GM12878 (cell line): Measurements from ENCODE around the gene GJA8. TPM values are rescaled to one million over a fixed set of nuclear protein-coding genes. Genes with fewer than 3 reads are reported as not detected.

Source experiments
- ATAC-seq: fragments of 200-7000 bp; cut with Tn5 transposase; 3 replicates; pipeline ENCODE4 v1.9.1; 2020; ENCODE audit warnings: mild to moderate bottlenecking, moderate library complexity
- BruUV-seq: library from RNA; stranded (reverse); fragments of 400-500 nt; replicated peaks from 2 replicates; lab custom pipeline; 2021; lab: Mats Ljungman, UMichigan
- CTCF ChIA-PET: fragments of 300-600 bp; sonication (Branson Sonifier 250); formaldehyde crosslinking; extraction: SDS; loops from one replicate; lab custom pipeline; 2021; ENCODE audit warnings: inconsistent platforms; lab: Yijun Ruan, JAX
- POLR2A ChIA-PET: fragments of 350-600 bp; formaldehyde crosslinking; extraction: SDS; loops from one replicate; lab custom pipeline; 2021; ENCODE audit warnings: inconsistent platforms; lab: Charles Lee
- RAD21 ChIA-PET: fragments of 300-600 bp; sonication (Branson Sonifier 250); formaldehyde crosslinking; loops from one replicate; lab custom pipeline; 2023; ENCODE audit warnings: antibody characterized with exemption; ENCODE audit not compliant: unreplicated experiment; lab: Charles Lee
- SMC1A ChIA-PET: fragments of 300-600 bp; sonication (Branson Sonifier 250); formaldehyde crosslinking; loops from one replicate; lab custom pipeline; 2023; ENCODE audit not compliant: unreplicated experiment, uncharacterized antibody; lab: Charles Lee
- DNase-seq: peaks from one replicate; pipeline ENCODE4 v3.0.0-alpha.2; 2011; ENCODE audit warnings: low read depth, low spot score
- FAIRE-seq: peaks from 3 replicates; lab custom pipeline; 2011; peaks lifted over from hg19 to GRCh38; lab: Jason Lieb, UNC
- H2AFZ ChIP-seq: 2 replicates; pipeline ENCODE4 v1.6.0; 2011; ENCODE audit warnings: low read depth, low read length, control low read depth; ENCODE audit not compliant: control insufficient read depth
- H3K27ac ChIP-seq: 2 replicates; pipeline ENCODE4 v1.5.1; 2011; ENCODE audit warnings: control low read depth; ENCODE audit not compliant: control insufficient read depth, insufficient read depth
- H3K27me3 ChIP-seq, 2 experiments: replicated peaks in 1 of 2; 2 replicates each; pipeline versions ENCODE4 v1.6.0 to v1.6.1; 2011; ENCODE audit warnings: low read length in 1 of 2; ENCODE audit not compliant: control insufficient read depth in 2 of 2, insufficient read depth in 2 of 2
- H3K36me3 ChIP-seq, 2 experiments: 2 replicates each; pipeline ENCODE4 v1.5.1; 2011; ENCODE audit warnings: low read length in 1 of 2; ENCODE audit not compliant: control insufficient read depth in 2 of 2, insufficient read depth in 2 of 2
- H3K4me1 ChIP-seq: 2 replicates; pipeline ENCODE4 v1.6.1; 2011; ENCODE audit warnings: mild to moderate bottlenecking, low read length, moderate library complexity, mixed read lengths; ENCODE audit not compliant: control insufficient read depth, insufficient read depth
- H3K4me2 ChIP-seq: 2 replicates; pipeline ENCODE4 v1.6.0; 2011; ENCODE audit warnings: control low read depth; ENCODE audit not compliant: control insufficient read depth, insufficient read depth
- H3K4me3 ChIP-seq: fragments of 200-600 bp; sonication (generic); 2 replicates; pipeline ENCODE4 v1.5.1; 2016
- H3K79me2 ChIP-seq: 2 replicates; pipeline ENCODE4 v1.6.0; 2011; ENCODE audit warnings: low read length; ENCODE audit not compliant: control insufficient read depth, insufficient read depth
- H3K9ac ChIP-seq: 2 replicates; pipeline ENCODE4 v1.8.0; 2011; ENCODE audit warnings: low read length, control low read depth, mixed read lengths; ENCODE audit not compliant: control insufficient read depth, insufficient read depth
- H3K9me3 ChIP-seq: replicated peaks from 3 replicates; pipeline ENCODE4 v1.5.1; 2011; ENCODE audit warnings: mild to moderate bottlenecking, low read length; ENCODE audit not compliant: control insufficient read depth, insufficient read depth
- H4K20me1 ChIP-seq: 2 replicates; pipeline ENCODE4 v1.6.0; 2011; ENCODE audit not compliant: control insufficient read depth, insufficient read depth
- ASH2L ChIP-seq: fragments of 300-600, 200-600 bp; sonication (generic); IDR thresholded peaks from 2 replicates; pipeline ENCODE4 v1.6.1; 2017; ENCODE audit warnings: low read depth, mild to moderate bottlenecking, borderline replicate concordance
- CBX3 ChIP-seq: fragments of 200-600 bp; sonication (generic); IDR thresholded peaks from 2 replicates; pipeline ENCODE4 v1.6.1; 2016; ENCODE audit warnings: low read depth, borderline replicate concordance
- CEBPZ ChIP-seq: fragments of 150-350 bp; IDR thresholded peaks from 2 replicates; pipeline ENCODE4 v1.6.1; 2016; ENCODE audit warnings: low read depth, low read length
- EP300 ChIP-seq, 2 experiments: fragments of 150-350 bp in 1 of 2; IDR thresholded peaks; 2 replicates each; pipeline ENCODE4 v1.6.1; 2011 to 2012; ENCODE audit warnings: low read depth in 2 of 2, low read length in 2 of 2, borderline replicate concordance in 1 of 2, improper control_type of control experiment in 1 of 2, inconsistent platforms in 1 of 2; ENCODE audit not compliant: control insufficient read depth in 1 of 2
- ESRRA ChIP-seq: IDR thresholded peaks from 2 replicates; pipeline ENCODE4 v1.6.1; 2012; ENCODE audit warnings: mild to moderate bottlenecking, low read length, improper control_type of control experiment
- FOXM1 ChIP-seq: IDR thresholded peaks from 2 replicates; pipeline ENCODE4 v1.6.1; 2012; ENCODE audit warnings: low read depth, mild to moderate bottlenecking, inconsistent platforms, low read length, moderate library complexity
- IRF4 ChIP-seq: IDR thresholded peaks from 2 replicates; pipeline ENCODE4 v1.6.1; 2011; ENCODE audit warnings: low read depth, low read length
- JUND ChIP-seq: IDR thresholded peaks from 2 replicates; pipeline ENCODE4 v1.6.1; 2012; ENCODE audit warnings: low read depth, mild to moderate bottlenecking, low read length, improper control_type of control experiment, moderate library complexity
- MTA3 ChIP-seq: IDR thresholded peaks from 2 replicates; pipeline ENCODE4 v1.6.1; 2012; ENCODE audit warnings: low read length, inconsistent platforms, borderline replicate concordance
- MXI1 ChIP-seq: fragments of 150-350 bp; IDR thresholded peaks from 2 replicates; pipeline ENCODE4 v1.6.1; 2011; ENCODE audit warnings: low read depth, mild to moderate bottlenecking, inconsistent platforms, low read length, improper control_type of control experiment
- NR2C2 ChIP-seq: IDR thresholded peaks from 2 replicates; pipeline ENCODE4 v1.6.1; 2011; ENCODE audit warnings: borderline replicate concordance, low read depth; ENCODE audit not compliant: control insufficient read depth, insufficient read length
- POLR2A ChIP-seq: IDR thresholded peaks from 2 replicates; pipeline ENCODE4 v1.6.1; 2011; ENCODE audit warnings: low read depth, mild to moderate bottlenecking, low read length
- RAD51 ChIP-seq: fragments of 450-650 bp; IDR thresholded peaks from 2 replicates; pipeline ENCODE4 v1.6.1; 2016; ENCODE audit warnings: moderate library complexity, mild to moderate bottlenecking, inconsistent platforms
- SIN3A ChIP-seq: IDR thresholded peaks from 2 replicates; pipeline ENCODE4 v1.6.1; 2012; ENCODE audit warnings: low read depth, low read length, improper control_type of control experiment
- STAT3 ChIP-seq: IDR thresholded peaks from 2 replicates; pipeline ENCODE4 v1.6.1; 2011; ENCODE audit warnings: low read depth, low read length, improper control_type of control experiment
- SUPT20H ChIP-seq: IDR thresholded peaks from 2 replicates; pipeline ENCODE4 v1.6.1; 2011; ENCODE audit warnings: low read depth, mild to moderate bottlenecking, low read length, moderate library complexity, borderline replicate concordance; ENCODE audit not compliant: control insufficient read depth
- ZBED1 ChIP-seq: IDR thresholded peaks from 2 replicates; pipeline ENCODE4 v1.6.1; 2016; ENCODE audit warnings: borderline replicate concordance
- ZNF24 ChIP-seq: fragments of 450-650 bp; IDR thresholded peaks from 2 replicates; pipeline ENCODE4 v1.6.1; 2017; ENCODE audit warnings: antibody characterized with exemption, mild to moderate bottlenecking
- ZNF384 ChIP-seq: IDR thresholded peaks from 2 replicates; pipeline ENCODE4 v1.6.1; 2012; ENCODE audit warnings: low read depth, mild to moderate bottlenecking, low read length, improper control_type of control experiment, borderline replicate concordance
- ZZZ3 ChIP-seq: IDR thresholded peaks from 2 replicates; pipeline ENCODE4 v1.6.1; 2011; ENCODE audit warnings: low read depth; ENCODE audit not compliant: control insufficient read depth, insufficient read length
- WGBS: methylation state at CpG from one replicate; pipeline ENCODE4 v1.1.6; 2016; ENCODE audit warnings: low lambda C conversion rate; ENCODE audit not compliant: insufficient replicate concordance, insufficient coverage; ENCODE audit errors: missing lambda C conversion rate; 5-methylcytosine and 5-hydroxymethylcytosine counted together
- in situ Hi-C: fragments of 300-500 bp; cut with MboI; formaldehyde crosslinking; loops from 9 replicates; pipeline ENCODE4 v1.14.3; 2018; ENCODE audit warnings: mixed read lengths
- intact Hi-C: fragments of 100-400 bp; cut with micrococcal nuclease; formaldehyde crosslinking; loops from one replicate; pipeline ENCODE4 v1.14.2; 2022; ENCODE audit not compliant: unreplicated experiment
- polyA plus RNA-seq, 11 experiments: library from polyadenylated mRNA; depleted of rRNA in 4 of 11; unstranded in 6 of 11; stranded (reverse) in 5 of 11; fragments of >200 nt; fragmentation: Nextera tagmentation in 4 of 11; fragmentation: Illumina TruSeq in 1 of 11; extraction: Ambion mirVana in 4 of 11; extraction: Trizol in 1 of 11; gene quantifications; 1 replicate in 1 of 11; 2 replicates in 10 of 11; pipeline versions ENCODE4 v1.2.1 to v1.2.3, GENCODE V29; 2011 to 2016; ENCODE audit warnings: inconsistent platforms in 2 of 11, missing spikeins in 2 of 11, low read depth in 1 of 11
- total RNA-seq, 4 experiments: library from RNA; depleted of rRNA in 3 of 4; stranded (reverse); fragments of >200 nt in 3 of 4; fragmentation: Illumina TruSeq in 1 of 4; extraction: Trizol in 1 of 4; gene quantifications; 2 replicates each; pipeline versions ENCODE4 v1.2.1 to v1.2.3, GENCODE V29; 2013 to 2021

The GJA8 gene
- total and polyA plus RNA-seq, 10 of the 15 experiments (the other 5 are each of a cell fraction or from before 2014, with no cell fraction given), result not detected

DNA sequence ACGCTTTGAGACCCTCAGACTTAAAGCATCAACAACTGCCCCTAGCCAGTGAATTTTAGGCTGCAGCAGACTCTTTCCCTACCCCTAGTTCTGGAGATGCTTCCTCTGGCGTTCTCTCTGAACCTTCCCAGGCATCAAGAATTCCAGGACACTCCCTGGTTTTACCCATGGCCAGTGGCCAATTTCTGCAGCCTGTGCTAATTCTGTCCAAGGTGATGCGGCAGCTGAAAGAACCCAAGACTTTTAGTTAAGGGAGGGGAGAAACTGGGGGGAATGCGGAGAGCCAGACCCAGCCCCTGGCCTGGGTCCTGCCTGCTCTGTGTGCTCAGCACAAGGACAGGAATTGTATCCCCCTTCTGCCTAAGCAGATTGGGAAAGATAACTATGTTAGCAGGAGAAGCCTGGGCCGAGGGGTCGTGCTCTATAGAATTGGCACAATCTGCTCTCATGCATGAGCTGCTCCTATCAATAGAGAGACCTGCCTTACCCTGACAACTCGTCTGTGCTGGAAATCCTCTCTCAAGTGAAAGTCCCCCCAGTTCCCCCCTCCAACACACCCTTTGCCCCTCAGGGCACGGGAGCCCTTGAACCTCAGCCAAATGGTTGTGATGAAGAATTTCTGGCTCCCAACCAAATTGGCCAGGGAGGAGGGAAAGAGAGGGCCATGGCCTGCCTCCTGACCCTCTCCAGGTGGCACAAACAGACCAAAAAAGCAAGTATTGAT lies 5.4 kb upstream of the GJA8 start (continued):
- no peak for TF ChIP-seq CEBPZ
- TF ChIP-seq RAD51, result no peak
- no peak for TF ChIP-seq MTA3
- no peak for TF ChIP-seq ZZZ3
- no peak for TF ChIP-seq SIN3A
- TF ChIP-seq SUPT20H, result no peak
- TF ChIP-seq ASH2L, result no peak
- TF ChIP-seq ZNF384, result no peak
- TF ChIP-seq ZNF24, result no peak

DNA sequence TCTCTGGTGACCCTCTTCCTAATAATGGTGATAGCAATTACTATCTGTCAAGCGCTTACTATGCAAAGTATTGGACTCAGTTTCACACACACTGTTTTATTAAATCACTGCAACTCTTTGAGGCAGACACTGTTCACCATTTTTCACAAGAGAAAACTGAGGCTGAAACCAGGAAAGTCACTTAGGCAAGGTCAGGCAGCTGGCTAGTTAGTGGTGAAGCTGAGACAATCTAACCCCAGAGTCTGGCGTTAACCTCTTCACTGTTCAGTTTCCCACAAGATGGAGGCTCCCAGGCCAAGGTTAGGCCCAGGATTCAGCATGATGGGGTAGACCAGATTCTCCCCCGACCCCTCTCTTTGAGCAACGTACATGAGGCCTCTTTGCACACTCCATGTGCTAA lies 4.8 kb upstream of the GJA8 start:
- Histone ChIP-seq H3K27me3 (no peaks in the 10 kb centered on the region), H3K79me2 (no peaks in the 10 kb centered on the region)
- TF ChIP-seq ZBED1 (no peak), FOXM1 (no peak), CBX3 (no peak), STAT3 (no peak), POLR2A (no peak), JUND (no peak), IRF4 (no peak), EP300 (IDR thresholded peaks at IDR 0.05; ENCODE audit: borderline replicate concordance in 1 of 2, control insufficient read depth in 1 of 2, low read depth in 2 of 2, low read length in 2 of 2) (no peak), ESRRA (no peak), NR2C2 (no peak), MXI1 (no peak)
- TF ChIP-seq, all 136 proteins: peak for 0
- ChIA-PET SMC1A (no interaction called here), CTCF (no interaction called here), POLR2A (no interaction called here), RAD21 (no interaction called here)
- intact Hi-C loops (loop anchor here (10.0 kb wide), 1 partner anchor 173 kb away; no protein-coding TSS in a partner anchor), in situ Hi-C loops (no loop called here)
- no TSS peak for BruUV-seq
- H3K9me3 ChIP-seq, result no peaks in the 10 kb centered on the region
- H3K9ac ChIP-seq, result no peak overlapping the region
- WGBS, result 34% methylated on average over 4 of the region's 4 CpGs
- H3K36me3 ChIP-seq, result no peaks in the 10 kb centered on the region
- no peak for FAIRE-seq
- DNase-seq, result no peak
- H3K4me2 ChIP-seq, result no peak overlapping the region
- no peaks in the 10 kb centered on the region for H3K4me1 ChIP-seq
- no peak overlapping the region for H2AFZ ChIP-seq
- no peaks in the 10 kb centered on the region for H4K20me1 ChIP-seq
- H3K27ac ChIP-seq, result no peak overlapping the region
- H3K4me3 ChIP-seq, result no peak overlapping the region
- ATAC-seq, result no peak
